ENCODE results near the gene GRAPL.
"Not testable (repeated sequence)": the region's sequence is repeated elsewhere in the genome, so short reads cannot be mapped to it uniquely, and the experiment has no call there.

GRAPL gene

GRCh38 chr17:19158478-19158877 is 31.1 kb downstream of the GRAPL start:
- H3K9me3 ChIP-seq (ENCODE audit: control insufficient read depth, insufficient read depth, low read length); H3K36me3 ChIP-seq (ENCODE audit: insufficient read depth, low read length); H3K4me1 ChIP-seq (ENCODE audit: insufficient read depth, low read length); H3K9ac ChIP-seq (ENCODE audit: low read depth, low read length): not testable (repeated sequence)

DNA sequence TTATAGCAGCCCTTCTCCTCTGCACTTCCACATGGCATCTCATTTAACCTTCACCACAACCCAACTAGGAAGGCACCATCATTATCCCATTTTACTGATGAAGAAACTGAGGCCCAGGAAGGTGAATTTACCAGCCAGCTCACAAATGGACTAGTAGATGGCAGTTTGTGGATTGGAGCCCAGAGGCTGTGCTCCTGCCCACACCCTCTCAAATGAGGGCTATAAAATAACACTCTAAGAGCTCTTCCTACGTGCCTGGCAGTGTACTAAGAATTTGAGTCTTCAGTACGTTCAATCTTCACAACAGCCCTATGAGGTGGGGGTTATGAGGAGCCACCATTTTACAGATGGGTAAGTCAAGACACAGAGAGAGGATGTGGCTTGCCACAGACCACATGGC is 31.5 kb downstream of the GRAPL start:
- not testable (repeated sequence) for H3K36me3 ChIP-seq (ENCODE audit: insufficient read depth, low read length); H3K9ac ChIP-seq (ENCODE audit: low read depth, low read length); H3K9me3 ChIP-seq (ENCODE audit: control insufficient read depth, insufficient read depth, low read length); H3K4me1 ChIP-seq (ENCODE audit: insufficient read depth, low read length)

GRCh38 chr17:19161308-19162107 is 34.1 kb downstream of the GRAPL start:
- not testable (repeated sequence) for H3K9ac ChIP-seq (ENCODE audit: low read depth, low read length); H3K36me3 ChIP-seq (ENCODE audit: insufficient read depth, low read length); H3K9me3 ChIP-seq (ENCODE audit: control insufficient read depth, insufficient read depth, low read length); H3K4me1 ChIP-seq (ENCODE audit: insufficient read depth, low read length)

DNA sequence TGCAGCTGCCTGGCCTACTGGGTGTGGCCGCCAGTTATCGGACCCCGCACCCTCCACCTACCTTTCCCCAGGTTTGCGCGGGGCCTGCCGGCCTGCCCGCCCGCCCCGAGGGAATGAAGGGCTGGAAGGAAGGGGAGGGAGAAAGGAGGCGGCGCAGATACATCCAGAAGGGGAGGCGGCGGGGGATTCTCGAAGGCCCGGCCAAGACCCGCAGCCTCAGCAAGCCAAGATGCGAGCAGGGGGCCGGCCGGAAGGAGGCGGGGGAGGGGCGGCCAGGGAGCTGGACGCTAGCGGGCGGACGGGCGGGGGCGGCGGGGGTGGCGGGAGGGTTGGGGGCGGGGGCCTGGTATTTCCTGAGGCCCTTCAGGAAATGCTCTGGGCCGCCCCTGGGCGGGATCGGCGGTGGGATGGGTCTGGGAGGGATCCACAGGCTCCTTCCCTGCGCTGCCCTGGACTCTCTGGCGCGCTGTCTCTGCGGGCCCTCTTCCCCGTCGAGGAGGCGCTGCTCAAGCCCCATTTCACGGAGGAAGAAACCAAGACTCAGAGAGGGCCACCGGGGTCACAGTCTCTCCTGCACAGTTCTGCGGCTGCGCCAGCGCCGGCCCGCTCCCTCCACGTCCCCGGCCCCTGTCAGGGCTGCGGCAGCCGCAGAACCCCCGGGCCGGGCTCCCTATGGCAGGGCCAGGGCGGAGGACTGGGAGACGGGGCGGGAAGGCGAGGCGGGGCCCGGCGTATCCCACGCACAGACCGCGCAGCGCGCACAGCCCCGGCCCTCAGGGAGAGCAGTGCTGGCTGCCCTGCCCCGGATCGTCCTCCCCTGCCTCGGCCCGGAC is 35.2 kb downstream of the GRAPL start:
- not testable (repeated sequence) for H3K4me1 ChIP-seq (ENCODE audit: insufficient read depth, low read length); H3K9me3 ChIP-seq (ENCODE audit: control insufficient read depth, insufficient read depth, low read length); H3K36me3 ChIP-seq (ENCODE audit: insufficient read depth, low read length); H3K9ac ChIP-seq (ENCODE audit: low read depth, low read length)

DNA sequence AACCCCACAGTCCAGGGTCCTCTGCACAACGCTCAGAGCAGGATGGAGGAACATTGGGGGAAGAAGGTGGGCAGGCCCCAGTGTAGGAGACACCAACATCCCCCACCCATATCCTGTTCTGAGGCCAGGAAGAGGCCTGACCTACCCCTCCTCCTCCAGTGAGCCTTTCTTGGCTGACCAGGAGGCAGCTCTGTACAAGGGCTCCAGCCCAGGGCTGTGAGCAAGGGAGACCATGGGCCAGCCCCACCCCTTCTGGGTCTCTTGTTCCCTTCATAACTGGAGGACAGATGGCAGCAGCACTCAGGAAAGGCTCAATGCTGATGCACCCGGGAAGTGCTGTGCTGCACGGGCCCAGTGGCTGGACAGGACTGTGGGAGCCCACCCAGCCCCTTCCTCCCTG is 47.0 kb downstream of the GRAPL start:
- not testable (repeated sequence) for H3K36me3 ChIP-seq (ENCODE audit: insufficient read depth, low read length); H3K9me3 ChIP-seq (ENCODE audit: control insufficient read depth, insufficient read depth, low read length); H3K9ac ChIP-seq (ENCODE audit: low read depth, low read length); H3K4me1 ChIP-seq (ENCODE audit: insufficient read depth, low read length)

- not testable (repeated sequence) for H3K36me3 ChIP-seq (ENCODE audit: insufficient read depth, low read length); H3K4me1 ChIP-seq (ENCODE audit: insufficient read depth, low read length); H3K9ac ChIP-seq (ENCODE audit: low read depth, low read length); H3K9me3 ChIP-seq (ENCODE audit: control insufficient read depth, insufficient read depth, low read length)
Measured at GRCh38 chr17:19175410-19175809, 48.0 kb downstream of the GRAPL start.

GRCh38 chr17:19181040-19181875 is 53.9 kb downstream of the GRAPL start:
- not testable (repeated sequence) for H3K9ac ChIP-seq (ENCODE audit: low read depth, low read length); H3K9me3 ChIP-seq (ENCODE audit: control insufficient read depth, insufficient read depth, low read length); H3K36me3 ChIP-seq (ENCODE audit: insufficient read depth, low read length); H3K4me1 ChIP-seq (ENCODE audit: insufficient read depth, low read length)

GRCh38 chr17:19187883-19188869 is 60.8 kb downstream of the GRAPL start:
- not testable (repeated sequence) for H3K36me3 ChIP-seq (ENCODE audit: insufficient read depth, low read length); H3K9me3 ChIP-seq (ENCODE audit: control insufficient read depth, insufficient read depth, low read length); H3K4me1 ChIP-seq (ENCODE audit: insufficient read depth, low read length); H3K9ac ChIP-seq (ENCODE audit: low read depth, low read length)

- H3K9ac ChIP-seq (ENCODE audit: low read depth, low read length) = not testable (repeated sequence)
Measured at GRCh38 chr17:19188870-19189708, 61.7 kb downstream of the GRAPL start.

DNA sequence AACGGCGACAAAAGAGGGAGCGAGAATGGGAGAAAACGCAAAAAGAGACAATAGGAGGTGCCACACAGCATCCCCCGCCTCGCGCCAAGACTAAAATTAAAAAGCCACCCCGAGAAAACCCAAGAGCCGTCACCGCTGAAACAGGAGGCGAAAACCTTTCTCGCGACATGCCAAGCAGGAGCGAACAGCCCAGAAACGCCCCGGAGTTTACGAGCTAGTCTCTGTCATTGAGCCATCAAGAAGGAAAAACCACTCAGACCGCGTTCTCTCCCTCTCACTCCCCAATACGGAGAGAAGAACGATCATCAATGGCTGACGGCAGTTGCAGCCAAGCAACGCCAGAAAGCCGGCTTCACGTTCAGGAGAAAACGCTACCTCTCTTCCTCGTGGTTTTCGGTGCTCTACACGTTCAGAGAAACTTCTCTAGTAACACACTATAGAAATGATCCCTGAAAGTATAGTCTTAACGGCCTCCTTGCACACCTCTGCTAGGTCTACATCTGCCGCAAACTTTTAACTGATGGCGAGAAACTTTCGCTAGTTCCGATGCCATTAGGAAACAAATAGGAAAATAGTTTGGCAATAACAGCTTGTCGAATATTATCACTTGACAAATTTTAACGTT is 62.5 kb downstream of the GRAPL start:
- H3K36me3 ChIP-seq (ENCODE audit: insufficient read depth, low read length); H3K4me1 ChIP-seq (ENCODE audit: insufficient read depth, low read length); H3K9me3 ChIP-seq (ENCODE audit: control insufficient read depth, insufficient read depth, low read length); H3K9ac ChIP-seq (ENCODE audit: low read depth, low read length): not testable (repeated sequence)

More at GRCh38 chr17:19188870-19189708, 61.7 kb downstream of the GRAPL start:
- not testable (repeated sequence) for H3K9me3 ChIP-seq (ENCODE audit: control insufficient read depth, insufficient read depth, low read length); H3K4me1 ChIP-seq (ENCODE audit: insufficient read depth, low read length); H3K36me3 ChIP-seq (ENCODE audit: insufficient read depth, low read length)

DNA sequence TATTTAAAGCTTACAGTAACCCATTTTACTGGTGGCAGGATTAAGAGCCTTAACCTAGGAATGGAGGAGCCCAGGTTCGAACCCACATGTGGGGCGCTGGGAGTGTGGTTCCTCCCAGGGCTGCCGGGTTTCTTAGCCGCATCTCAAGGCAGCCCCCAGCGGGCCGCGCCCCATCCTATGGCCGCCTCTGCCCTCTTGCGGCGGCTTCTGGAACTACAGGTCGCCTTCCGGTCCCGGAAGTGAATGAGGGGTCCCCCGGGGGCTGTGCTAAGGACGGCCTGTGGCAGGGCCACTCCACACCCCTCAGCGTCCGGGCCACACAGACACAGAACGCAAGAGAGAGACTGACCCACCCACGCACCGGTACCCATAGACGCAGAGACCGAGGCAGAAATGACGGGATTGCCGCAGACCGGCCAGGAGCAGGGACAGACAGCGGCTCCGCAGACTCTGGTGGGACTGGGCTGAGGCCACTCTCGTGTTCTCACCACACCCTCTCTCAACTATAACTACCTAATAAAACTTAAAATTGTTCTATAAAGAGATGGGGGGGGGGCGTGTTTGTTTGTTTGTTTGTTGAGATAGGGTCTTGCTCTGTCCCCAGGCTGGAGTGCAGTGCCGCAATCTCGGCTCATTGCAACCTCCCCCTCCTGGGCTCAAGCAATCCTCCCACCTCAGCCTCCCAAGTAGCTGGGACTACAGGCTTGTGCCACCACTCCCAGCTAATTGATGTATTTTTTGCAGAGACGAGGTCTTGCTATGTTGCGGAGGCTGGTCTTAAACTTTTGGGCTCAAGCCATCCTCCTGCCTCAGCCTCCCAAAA is 69.2 kb downstream of the GRAPL start:
- not testable (repeated sequence) for H3K9ac ChIP-seq (ENCODE audit: low read depth, low read length); H3K36me3 ChIP-seq (ENCODE audit: insufficient read depth, low read length); H3K4me1 ChIP-seq (ENCODE audit: insufficient read depth, low read length); H3K9me3 ChIP-seq (ENCODE audit: control insufficient read depth, insufficient read depth, low read length)

DNA sequence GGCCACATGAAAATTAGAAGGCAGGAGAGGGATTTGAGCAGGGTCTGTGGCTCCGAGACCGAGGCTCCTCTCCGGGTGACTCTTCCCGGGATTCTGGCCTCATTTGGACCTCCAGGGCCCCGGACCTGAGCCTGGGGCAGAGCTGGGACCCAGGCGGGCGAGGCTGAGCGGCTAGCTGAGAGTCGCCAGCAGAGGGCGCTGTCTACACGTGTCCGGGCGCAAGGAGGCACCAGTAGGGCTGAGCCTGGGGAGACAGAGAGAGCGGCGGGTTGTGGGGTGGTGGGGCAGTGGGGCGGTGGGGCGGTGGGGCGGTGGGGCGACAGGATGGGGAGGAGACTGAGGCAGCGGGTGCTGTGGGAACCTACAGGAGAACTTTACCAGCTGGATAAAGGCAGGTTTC is 75.1 kb downstream of the GRAPL start:
- not testable (repeated sequence) for H3K9me3 ChIP-seq (ENCODE audit: control insufficient read depth, insufficient read depth, low read length); H3K36me3 ChIP-seq (ENCODE audit: insufficient read depth, low read length); H3K4me1 ChIP-seq (ENCODE audit: insufficient read depth, low read length); H3K9ac ChIP-seq (ENCODE audit: low read depth, low read length)

All from ES-I3 (cell line).